DMS 273 (cell line): ENCODE data around the gene DNAH14.
"Not testable (repeated sequence)": the region's sequence is repeated elsewhere in the genome, so short reads cannot be mapped to it uniquely, and the experiment has no call there.

Experiments
- DNase-seq: peaks from one replicate; lab custom pipeline; 2025; ENCODE audit not compliant: unreplicated experiment; lab: John Stamatoyannopoulos, UW

The DNAH14 gene

GRCh38 chr1:224991550-224991949, 62.1 kb downstream of the DNAH14 start:
- DNase-seq: not testable (repeated sequence)

GRCh38 chr1:224995602-224996001, 66.1 kb downstream of the DNAH14 start:
- no peak for DNase-seq

- no peak for DNase-seq
Measured at GRCh38 chr1:224996266-224996665, 66.8 kb downstream of the DNAH14 start.

DNA sequence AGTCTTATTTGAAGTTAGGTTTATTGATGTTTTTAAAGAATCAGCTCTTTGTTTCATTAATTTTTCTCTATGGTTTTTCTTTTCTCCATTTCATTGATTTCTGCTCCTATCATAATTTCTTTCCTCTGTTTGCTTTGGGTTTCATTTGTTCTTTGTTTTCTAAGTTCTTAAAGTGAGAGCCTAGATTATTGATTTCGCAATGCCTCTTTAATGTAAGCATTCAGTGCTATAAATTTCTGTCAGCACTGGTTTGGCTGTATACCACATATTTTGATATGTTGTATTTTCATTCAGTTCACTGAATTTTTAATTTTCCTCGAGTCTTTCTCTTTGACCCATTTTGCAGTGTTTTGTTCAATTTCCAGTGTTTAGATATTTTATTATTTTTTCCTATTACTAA, 68.7 kb downstream of the DNAH14 start:
- no peak for DNase-seq

DNA sequence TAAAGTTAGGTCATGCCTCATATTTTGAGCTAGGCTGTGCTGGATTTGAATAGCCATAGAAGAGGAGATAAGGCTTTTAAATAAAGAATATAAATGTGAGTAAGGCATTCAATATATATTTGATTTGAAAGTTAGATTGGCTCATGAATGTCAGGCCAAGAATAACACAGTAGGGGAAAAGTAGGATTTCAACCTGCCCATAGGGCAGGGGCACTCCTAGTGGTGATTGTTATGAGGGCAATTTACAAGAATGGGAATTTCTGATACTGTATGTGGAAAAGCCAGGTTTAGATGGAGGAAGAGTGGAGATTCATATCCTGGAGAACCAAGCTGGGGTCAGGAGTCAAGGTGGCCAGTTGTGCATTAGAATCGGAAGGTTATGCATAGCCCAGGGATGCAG, 74.9 kb downstream of the DNAH14 start:
- DNase-seq: no peak

DNA sequence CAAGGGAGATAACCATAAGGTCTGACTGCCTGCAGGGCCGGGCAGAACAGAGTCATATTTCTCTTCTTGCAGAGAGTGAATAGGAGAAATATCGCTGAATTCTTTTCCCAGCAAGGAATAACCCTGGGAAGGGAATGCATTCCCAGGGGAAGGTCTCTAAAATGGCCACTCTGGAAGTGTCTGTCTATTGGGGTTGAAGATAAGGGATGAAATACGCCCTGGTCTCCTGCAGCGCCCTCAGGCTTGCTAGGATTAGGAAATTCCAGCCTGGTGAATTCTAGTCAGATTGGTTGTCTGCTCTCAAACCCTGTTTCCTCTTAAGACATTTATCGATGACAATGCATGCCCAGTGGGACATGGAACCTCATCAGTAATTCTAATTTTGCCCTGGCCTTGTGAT, 76.9 kb downstream of the DNAH14 start:
- not testable (repeated sequence) for DNase-seq

DNA sequence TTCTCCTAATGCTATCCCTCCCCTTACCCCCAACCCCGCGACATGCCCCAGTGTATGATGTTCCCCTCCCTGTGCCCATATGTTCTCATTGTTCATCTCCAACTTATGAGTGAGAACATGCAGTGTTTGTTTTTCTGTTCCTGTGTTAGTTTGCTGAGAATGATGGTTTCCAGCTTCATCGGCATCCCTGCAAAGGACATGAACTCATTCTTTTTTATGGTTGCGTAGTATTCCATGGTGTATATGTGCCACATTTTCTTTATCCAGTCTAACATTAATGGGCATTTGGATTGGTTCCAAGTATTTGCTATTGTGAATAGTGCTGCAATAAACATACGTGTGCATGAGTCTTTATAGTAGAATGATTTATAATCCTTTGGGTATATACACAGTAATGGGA, 78.6 kb downstream of the DNAH14 start:
- not testable (repeated sequence) for DNase-seq

- no peak for DNase-seq
Measured at GRCh38 chr1:225021037-225021436, 91.6 kb downstream of the DNAH14 start.

- DNase-seq: no peak
Measured at GRCh38 chr1:225026701-225027100, 97.2 kb downstream of the DNAH14 start.

DNA sequence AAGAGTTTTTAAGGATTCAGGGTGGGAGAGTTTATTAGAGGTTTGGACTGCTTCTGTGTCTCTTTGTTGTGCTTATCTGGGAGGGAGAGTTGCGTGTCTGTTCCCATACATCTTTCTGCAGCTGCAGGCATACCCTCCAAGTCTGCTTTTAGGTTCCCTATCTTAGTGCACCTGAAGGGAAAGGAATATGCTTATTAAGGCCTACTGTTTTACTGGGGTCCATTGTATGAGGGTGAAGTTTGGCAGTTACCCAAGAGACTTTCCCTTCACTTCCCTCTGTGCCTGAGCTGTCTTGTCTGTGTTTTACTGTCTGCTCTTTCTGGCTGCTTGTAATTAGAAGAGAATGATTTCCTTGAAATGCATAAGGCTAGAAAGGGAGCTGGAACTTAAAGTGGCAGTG, 107.0 kb downstream of the DNAH14 start:
- DNase-seq: not testable (repeated sequence)

DNA sequence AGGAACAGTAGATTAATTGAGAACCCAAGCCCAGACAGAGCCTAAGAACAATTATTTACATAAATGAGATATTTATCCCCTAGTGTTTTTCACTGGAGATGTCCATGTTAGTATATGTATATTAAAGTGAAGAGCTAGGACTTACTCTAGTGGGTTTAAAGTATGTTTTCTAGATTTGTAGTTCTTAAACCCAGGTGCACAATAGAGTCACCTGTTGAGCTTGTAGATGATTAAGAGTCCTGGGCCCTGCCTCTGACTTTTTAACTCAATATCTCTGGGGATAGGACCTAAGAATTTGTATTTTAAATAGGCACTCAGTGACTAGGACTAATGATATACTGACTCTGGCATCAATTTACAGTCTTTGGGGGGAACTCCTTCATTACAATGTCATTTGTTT, 112.8 kb downstream of the DNAH14 start:
- no peak for DNase-seq

GRCh38 chr1:225044258-225044657, 114.8 kb downstream of the DNAH14 start:
- DNase-seq: no peak

- DNase-seq: no peak
Measured at GRCh38 chr1:225049594-225049993, 120.1 kb downstream of the DNAH14 start.

- no peak for DNase-seq
Measured at GRCh38 chr1:225063722-225064121, 134.2 kb downstream of the DNAH14 start.

DNA sequence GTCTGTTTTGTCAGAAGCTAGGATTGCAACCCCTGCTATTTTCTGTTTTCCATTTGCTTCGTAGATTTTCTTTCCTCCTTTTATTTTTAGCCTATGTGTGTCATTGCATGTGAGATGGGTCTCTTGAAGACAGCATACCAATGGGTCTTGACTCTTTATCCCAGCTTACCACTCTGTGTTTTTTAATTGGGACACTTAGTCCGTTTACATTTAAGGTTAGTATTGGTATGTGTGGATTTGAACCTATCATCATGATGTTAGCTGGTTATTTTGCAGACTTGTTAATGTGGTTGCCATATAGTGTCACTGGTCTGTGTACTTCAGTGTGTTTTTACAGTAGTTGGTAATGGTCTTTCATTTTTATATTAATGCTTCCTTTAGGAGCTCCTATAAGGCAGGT, 141.5 kb downstream of the DNAH14 start:
- no peak for DNase-seq

DNA sequence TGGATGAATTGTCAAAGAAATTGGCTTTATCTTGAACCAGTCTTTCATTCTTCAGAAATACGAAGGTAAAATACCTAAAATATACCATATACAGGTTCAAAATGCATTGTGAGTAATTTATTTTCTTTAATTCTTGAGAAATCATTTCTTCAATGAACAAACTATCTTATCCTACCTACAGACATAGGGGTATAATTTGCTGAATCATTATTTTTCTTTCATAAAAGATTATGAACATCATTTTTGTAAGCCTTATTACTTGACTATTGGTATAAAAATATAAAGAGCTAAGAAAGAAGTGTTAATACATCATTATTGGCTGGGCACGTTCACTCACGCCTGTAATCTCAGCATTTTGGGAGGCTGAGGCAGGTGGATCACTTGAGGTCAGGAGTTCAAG, 167.7 kb downstream of the DNAH14 start:
- no peak for DNase-seq

DNA sequence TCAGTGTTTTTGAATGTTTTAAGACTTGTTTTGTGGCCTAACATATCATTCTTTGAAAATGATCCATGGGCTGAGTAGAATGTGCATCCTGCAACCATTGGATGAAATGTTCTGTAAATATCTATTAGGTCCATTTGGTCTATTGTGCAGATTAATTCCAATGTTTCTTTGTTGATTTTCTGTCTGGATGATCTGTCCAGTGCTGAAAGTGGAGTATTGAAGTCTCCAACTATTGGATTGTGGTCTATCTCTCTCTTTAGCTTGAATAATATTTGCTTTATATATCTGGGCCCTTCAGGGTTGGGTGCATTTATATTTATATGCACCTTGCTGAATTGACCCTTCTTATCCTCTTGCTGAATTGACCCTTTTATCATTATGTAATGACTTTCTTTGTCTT, 181.5 kb downstream of the DNAH14 start:
- DNase-seq: no peak

GRCh38 chr1:225113265-225113664, 183.8 kb downstream of the DNAH14 start:
- DNase-seq: no peak

DNA sequence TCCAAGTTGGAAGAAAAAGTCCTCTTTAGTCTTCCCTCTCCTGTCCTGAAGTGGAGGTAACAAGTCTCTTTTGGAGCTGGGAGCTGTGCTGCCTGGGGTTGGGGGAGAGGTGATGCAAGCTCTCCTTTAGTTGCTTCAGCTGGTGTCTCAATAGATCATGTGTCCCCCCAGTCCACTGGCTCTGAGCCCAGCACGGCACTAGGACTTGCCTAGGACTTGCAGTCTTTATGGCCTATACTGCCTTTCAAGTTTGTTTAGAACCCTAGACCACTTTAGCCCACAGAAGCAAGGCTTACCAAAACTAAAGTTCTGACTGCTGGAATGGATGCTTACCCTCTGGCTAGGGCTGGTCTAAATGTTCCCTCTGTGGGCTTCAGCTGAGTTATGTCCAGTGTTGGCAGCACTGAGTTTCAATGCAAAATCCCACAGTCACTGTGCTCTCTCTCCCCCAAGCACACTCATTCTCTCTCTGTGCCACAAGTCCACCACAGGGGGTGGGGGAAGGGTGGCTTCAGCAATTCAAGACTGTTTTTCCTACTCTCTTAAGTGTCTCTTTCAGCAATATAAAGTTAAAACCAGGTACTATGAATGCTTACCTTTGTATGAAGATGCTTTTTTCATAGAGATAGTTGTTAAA, 185.0 kb downstream of the DNAH14 start:
- DNase-seq: peak; percentile 25

- no peak for DNase-seq
Measured at GRCh38 chr1:225119307-225119706, 189.8 kb downstream of the DNAH14 start.

DNA sequence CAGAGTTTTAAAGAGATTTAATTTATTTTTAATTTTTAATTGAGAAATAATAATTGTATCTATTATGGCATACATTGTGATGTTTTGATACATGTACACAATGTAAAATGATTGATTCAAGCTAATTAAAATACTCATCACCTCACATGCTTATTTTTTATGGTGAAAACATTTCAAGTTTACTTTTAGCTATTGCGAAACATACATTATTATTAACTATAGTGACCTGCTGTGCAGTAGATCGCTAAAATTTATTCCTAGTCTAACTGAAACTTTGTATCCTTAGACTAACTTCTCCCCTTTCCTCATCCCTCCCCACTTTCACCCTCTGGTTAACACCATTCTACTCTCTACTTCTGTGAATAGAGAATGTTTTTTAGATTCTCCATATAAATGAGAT, 191.6 kb downstream of the DNAH14 start:
- DNase-seq: no peak

DNA sequence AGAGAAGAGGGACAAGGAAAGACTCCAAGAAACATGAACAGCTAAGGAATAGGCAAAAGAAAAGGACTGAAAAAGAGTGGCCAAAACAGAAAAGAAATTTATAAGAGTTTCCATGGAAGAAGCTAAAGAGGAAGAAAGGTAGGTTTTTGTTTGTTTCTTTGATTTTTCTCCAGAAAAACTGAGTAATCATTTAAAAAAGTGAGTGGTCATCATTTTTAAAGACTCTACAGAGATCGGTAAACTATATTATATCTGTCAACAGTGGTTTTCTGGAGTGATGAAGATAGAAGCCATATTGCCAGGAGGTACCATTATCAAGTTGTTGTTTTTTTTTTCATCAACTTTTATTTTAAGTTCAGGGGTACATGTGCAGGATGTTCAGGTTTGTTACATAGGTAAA, 202.4 kb downstream of the DNAH14 start:
- DNase-seq: no peak

GRCh38 chr1:225137976-225138375, 208.5 kb downstream of the DNAH14 start:
- DNase-seq: peak; percentile 96
